ENCODE data around the gene ASZ1.

GRCh38 chr7:117435475-117436043, 8.3 kb upstream of the ASZ1 start:
- TF ChIP-seq EZH2 (IDR thresholded peaks at IDR 0.05; ENCODE audit: insufficient read depth, low read length) (no peak), CTCF (IDR thresholded peaks at IDR 0.05; ENCODE audit: insufficient read depth, low read depth, low read length) (no peak)
